ENCODE results near the gene HOXA4.

Gene HOXA4

DNA sequence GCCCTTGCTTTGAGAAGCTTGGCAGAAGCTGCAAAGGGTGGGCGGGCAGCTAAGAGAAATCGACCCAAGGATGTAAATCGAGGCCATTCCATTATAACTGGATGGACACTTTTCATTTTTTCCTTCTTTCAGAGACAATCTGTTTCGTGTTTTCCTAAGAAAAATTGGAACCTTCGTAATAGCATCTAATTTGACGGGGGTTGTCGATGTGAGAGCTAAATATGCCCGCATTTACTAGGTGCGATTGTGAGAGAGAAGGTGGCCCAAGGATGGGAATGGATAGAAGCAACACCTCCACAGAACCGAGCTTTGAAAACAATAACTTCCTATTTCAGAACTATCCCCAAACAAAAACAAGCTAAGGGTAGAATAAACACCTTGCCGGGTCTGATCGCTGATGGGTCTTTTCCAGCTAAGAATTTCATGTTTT lies 848 bp upstream of the HOXA4 start:
- no peak for DNase-seq

DNA sequence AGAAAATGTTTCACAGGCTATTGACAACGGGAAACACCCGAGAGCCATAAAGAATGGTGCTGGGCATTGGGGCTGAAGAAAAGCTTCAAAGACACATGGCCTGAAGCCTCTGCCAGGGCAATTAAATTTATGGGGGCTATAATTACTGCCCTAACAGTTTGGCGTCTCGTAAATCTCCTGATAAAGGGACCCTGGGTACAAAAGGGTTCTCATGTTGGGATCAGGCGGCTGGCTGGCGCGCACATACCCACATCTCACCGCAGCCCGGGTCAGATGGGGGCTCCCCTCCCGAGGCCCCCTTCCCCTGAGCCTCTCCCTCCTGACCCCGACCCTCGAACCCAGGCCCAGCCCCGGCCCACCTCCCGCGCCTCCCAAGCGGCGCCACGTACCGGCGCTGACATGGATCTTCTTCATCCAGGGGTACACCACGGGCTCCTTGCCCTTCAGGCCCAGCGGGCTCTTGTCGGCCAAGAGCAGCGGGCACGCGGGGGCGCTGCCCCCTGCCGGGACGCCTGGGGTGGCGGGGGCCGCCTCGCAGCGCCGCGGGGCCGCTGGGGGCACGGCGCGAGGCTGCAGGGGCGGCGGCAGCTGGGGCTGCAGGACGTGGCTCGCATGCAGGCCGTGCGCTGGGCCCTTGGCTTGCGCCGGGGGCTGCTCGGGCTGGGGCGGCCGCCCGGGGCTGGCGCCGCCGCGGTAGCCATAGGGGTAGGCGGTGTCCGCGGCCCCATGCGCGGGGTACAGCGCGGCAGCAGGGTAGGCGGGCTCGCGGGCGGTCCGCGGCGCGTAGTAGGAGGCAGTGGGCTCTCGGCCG lies 623 bp downstream of the HOXA4 start:
- DNase-seq: no peak

DNA sequence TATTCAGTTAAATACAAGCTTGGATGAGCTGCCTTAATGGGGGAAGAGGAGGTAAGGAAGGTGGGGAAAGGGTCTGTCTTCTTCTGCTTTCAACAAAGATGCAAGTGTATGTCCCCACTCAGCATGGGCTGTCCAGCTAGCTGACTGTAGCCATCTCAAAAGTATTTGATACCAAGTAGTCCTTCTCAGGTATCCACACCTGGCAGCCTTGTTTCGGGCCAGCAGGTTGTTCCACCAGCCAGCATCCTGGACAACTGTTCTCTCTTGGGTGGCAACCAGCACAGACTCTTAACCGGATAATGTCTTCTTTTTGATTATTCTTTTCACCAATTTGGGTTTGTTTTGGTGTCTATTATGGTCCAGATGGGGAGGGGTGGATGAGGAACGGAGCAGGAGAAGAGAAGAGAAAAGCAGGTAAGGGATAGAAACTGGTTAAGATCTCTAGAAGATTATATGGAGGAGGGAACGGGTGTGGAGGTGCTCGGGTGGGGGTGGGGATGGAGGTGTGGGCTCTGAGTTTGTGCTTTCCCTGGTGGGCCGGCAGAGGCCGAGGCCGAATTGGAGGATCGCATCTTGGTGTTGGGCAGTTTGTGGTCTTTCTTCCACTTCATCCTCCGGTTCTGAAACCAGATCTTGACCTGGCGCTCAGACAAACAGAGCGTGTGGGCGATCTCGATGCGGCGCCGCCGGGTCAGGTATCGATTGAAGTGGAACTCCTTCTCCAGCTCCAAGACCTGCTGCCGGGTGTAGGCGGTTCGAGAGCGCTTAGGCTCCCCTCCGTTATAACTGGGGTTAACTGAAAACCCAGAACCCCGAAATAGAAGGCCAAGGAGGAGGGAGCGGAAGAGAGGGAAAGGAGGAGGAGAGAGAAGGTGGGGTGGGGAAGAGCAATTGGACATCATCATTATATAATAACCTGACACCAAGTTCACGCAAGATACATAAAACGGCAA lies 1.5 kb downstream of the HOXA4 start:
- DNase-seq: no peak

DNA sequence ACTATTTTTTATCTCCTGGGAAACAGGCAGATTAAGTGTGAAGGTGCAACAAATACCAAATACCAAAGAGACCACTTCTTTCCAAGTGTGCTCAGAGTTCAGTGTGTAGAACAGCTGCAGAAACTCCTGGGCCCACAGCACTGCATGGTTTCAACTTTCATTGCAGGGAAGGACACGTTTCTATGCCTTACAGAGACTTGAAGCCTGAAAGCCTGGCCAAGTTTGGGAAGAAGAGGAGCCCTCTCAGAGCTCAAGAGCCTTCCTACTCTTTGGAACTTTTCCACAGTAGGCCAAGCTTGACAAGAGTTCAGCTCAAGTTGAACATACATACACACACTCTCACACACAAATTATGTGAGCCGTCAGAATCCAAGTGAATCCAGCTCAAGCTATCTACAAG lies 2.5 kb downstream of the HOXA4 start:
- DNase-seq: no peak

DNA sequence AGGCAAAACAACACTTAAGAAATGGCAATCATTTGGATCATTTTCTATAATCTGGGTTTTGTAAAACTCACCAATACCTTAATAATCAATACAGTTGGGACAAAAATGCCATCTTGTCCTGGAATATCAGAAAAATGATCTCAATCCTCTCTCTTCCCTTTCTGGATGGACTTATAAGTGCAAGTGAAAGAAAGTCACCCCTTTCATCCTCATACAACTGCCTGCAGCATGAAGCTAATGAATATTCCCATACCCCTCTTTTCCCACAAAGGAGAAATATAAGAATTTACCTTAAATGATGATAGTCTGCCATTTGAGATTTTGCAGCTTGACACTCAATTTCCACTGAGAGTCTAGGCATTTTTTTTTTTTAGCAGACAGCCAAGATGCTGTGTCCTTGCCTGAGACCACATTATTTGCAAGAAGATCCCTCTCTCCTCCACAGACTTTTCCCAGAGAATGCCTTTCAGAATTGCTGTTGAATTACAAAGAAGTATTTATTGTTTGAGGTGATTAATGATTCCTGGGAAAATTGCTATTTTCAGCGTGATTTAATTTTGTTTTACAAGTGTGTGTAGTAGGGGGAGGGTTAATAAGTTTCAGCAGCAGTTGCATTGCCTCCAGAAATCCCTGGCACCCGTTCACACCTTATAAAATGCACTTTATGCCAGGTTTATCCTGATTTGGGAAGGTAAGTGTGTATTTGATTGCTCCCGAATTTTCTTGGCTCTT lies 3.8 kb downstream of the HOXA4 start:
- DNase-seq: no peak

DNA sequence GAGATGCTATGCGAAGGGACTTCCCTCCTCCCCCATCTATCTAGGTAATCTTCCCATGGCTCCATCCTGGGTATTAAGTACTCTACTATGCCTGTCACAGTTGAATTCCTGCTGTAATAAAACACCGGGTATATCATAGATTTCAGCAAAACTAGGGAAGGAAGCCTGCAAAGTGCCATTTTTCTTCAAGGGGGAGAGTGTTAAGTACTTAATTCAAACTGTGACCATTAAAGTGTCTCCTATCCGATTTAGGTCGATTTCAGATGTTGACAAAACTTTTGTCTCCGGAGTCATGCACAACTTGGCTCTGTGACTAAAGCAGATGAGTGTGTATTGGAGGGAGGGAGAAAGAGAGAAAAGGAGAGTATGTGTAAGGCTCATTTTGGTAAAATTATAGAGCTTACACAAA lies 4.6 kb downstream of the HOXA4 start:
- no peak for DNase-seq

DNA sequence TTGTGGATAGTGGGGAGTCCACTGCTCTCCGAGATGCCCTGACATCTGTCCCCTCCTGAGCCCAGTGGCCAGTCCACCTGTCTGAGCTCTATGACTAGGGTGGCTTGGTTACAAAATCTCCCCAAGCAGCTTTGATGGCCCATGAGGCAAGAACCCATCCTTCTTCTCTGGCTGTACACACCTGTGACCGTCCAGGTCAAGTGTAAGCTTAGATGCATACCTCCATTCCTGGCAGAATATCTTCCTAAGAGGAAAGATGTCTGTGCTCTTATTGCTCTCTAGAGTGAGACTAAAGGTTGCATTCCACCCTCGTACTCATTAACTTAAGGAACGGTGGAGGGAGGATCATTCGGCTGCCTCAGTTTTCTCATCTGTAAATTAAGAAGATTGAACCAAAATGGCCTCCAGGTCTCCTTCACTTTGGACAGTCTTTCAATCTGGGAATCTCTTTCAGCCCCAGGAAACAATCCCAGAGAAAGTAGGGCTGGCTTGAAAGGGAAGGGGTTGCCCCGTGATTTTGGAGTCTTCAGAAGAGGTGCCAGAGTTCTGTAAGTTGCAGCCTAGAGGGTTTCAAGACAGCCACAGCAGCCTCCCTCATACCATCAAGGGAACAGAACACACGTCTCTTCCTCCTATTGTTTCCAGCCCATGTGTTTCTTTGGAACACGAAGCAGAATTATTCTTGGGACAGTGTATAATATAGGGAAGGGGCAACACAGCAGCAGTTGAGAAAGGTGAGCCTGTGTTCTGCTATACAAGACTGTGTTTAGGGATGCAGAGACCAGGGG lies 5.5 kb downstream of the HOXA4 start:
- DNase-seq: no peak

DNA sequence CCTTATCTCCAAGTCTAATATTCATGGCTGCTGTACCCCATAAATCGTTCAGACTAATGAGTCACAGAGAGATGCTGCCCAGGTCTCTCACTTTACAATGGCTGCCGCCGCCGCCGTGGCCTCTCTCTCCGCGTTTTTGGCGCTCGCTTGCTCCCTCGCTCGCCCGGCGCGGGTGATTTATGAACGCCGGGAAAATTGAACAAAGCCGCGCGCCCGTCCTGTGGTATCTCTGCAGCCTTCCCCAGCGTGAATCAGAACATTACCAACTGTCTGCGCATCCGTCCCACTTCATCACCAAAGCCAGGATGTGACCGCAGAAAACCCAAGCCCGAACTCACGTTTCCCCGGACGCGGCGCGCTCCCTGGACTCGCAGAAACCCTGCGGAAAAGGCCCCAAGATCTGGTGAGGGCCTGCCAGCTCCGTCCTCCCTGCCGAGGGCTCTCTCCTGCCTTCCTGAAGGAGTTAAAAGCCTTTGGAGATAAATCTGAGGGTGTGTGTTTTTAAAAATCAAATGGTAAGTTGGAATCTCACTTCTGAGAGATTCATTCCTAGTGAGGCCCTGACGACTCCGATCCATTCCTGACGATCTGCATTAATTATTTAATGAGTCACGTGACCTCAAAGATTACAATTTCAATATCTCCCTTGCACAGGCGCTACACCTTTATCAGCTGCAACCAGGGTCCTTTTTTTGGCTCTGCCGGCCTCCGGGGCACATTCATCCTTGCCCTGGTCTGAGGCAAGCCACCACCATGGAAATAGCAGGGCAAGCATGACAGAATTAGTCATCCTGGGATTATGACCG lies 6.3 kb downstream of the HOXA4 start:
- no peak for DNase-seq

DNA sequence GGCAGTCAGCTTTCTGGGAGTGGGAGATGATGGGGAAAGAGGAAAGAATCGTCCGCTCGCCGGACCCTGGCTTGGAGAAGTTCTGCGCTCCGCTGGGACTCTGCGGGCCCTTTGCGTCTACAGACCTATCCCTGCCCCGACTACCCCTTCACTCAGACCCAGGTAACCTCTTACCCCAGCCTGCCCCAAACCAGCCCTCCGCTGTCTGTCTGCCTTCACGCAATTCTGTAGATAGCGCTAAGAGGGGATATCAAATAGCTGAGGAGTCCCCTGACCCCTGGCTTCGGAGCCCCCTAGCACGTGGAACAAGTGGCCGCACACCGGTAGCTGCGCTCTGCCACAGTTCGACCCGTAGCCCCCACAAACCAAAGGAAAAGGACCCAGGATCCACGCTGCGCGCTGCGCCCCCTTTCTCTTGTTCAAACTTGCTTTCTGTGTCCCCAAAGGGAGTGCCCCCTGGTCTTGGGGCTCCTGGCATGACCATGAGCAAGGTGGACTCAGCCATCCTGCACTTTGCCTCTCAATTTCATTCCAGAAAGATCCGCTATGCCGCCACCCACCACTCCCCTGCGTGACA lies 7.0 kb downstream of the HOXA4 start:
- DNase-seq: no peak

DNA sequence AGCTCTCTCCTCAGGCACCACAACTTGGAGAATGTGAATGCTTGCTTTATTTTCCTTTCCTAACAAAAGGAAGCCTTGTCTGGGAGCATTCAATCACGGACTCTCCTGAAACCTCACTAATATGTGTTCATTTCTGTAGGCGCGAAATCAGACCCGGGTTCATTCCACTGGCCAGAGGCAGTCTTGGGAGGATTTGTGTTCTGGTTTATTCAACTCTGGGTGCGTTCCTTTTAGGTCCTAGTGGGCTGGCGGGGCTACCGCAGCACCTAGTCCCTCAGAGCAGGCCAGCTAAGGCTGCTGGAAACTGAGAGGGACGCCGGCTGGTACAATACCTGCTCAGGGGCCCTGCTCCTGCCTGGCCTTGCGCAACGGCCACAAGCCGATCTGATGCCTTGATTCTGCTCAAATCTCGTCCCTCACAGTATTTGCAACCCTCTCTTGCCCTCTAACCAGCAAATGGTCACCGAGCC lies 7.5 kb downstream of the HOXA4 start:
- no peak for DNase-seq

DNA sequence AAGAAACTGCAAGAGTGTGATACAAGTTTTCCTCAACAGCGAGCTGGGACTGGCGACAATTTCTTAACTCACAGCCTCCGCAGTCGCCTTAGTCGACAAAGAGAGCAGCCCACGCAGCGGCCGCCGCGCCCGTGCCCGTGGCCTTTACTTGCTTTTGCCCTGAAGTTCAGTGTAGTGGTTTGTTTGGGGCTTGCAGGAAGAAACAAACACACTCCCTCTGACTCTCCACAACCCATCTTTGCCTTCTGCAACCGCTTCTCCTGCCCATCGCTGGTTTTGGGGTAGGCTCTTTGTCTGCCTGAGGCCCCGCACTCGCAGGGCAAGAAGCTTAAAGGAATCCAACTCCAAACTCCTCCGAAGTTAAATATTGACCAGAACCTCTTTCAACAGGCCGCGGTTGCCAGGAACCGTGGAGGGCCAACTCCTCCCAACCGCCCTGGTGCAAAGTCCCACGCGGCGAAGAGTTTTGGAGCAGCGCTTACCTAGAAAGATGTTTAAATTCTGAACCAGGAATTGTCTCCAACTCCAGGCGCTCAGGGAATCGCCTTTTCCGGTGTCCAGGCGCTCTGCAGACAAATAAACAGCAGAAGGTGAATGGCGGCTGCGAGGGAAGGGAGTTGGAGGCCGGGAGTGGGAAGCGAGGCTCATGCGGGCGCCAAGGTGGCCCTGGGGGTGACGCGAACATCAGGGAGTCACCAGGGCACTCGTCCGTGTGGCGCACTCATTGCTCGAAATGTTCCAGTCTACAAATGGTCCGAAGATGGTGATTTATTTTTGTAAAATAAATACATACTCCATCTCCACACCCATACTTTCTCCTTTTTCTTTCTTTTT lies 8.3 kb downstream of the HOXA4 start:
- no peak for DNase-seq

DNA sequence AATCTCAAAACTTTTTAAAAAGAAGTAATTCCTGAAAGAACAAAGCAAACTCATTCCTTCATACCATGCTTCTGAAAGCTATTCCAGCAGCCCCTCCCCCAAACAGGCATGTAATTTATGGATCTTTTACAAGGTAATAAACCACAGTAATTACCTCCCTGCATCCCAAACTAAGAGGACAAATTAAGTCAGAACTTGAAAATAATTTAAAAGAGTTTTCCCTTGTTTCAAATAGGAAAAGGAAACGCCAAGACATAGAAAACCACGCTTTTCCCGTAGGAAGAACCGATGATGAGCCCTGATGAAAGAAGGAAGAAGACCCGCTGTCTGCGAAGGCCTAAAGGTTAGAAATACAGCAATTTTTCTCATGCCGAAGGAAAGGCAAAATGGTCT lies 8.9 kb downstream of the HOXA4 start:
- DNase-seq: no peak

DNA sequence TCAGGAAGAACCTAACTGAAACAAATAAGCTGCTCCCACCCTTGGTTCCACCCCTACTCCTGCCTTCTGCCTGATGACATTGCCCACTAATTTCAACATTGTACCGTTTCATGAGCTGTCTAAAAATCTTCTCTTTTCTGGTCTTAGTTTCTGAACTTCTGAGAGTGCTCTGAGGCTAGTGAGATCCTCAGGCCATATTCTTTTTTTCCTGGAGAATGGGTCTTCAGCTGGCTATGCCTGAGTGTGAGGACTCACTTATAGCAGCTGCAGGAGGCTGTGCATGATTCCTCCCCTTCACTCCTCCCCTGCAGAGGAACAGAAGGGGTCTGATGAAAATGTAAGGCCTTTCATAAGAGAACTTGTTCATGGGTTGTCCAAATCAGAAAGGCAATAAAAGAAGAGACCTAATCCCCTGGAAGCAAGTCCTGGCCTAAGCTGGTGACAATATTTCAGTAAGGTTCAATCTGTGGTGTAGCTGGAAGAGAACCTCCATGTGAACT lies 11.1 kb downstream of the HOXA4 start:
- no peak for DNase-seq

DNA sequence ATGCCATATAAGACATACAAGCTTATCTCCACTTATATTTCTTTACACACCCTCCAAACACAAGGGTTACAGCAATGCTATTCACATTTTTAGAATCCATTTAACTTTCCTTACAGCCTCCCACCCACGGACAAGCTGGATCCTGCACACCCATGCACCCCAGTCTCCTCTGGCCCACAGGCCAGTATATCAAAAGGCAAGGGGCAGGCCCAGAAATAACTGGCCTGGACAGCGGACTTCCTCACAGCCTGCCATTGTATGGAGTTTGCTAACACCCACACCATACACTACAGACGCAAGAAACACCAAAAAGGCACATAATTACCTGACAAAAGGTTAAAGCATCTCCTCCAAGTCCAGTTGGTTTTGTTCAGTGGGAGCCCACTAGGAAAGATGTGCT lies 12.0 kb downstream of the HOXA4 start:
- DNase-seq: no peak

DNA sequence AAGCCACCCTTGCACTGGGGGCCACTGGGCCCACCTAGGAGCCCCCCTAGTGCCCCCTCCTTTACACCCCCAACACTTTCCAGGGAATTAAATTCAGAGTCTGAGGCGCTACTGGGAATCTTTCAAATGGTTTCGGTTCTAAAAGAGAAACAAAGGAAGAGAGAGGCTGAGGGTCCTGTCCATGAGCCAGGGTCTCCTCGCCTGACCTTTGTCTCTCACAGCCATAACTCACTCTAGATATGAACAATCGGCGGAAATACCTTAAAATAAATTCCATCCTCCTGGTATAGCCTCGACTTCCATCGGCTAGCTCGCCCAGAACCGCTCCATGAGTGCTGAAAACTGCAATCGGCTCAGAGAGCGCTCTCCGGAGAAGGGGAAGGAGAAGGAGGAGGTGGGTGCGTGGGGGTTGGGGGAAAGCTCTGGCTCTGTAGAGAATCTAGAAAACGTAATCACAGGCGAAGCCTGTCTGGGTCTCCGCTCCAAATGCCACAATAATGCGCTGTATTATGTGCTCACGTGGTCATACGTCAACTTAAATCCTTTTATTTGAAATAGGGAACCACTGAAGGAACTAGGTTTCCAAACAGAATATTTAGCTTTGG lies 12.6 kb downstream of the HOXA4 start:
- no peak for DNase-seq

DNA sequence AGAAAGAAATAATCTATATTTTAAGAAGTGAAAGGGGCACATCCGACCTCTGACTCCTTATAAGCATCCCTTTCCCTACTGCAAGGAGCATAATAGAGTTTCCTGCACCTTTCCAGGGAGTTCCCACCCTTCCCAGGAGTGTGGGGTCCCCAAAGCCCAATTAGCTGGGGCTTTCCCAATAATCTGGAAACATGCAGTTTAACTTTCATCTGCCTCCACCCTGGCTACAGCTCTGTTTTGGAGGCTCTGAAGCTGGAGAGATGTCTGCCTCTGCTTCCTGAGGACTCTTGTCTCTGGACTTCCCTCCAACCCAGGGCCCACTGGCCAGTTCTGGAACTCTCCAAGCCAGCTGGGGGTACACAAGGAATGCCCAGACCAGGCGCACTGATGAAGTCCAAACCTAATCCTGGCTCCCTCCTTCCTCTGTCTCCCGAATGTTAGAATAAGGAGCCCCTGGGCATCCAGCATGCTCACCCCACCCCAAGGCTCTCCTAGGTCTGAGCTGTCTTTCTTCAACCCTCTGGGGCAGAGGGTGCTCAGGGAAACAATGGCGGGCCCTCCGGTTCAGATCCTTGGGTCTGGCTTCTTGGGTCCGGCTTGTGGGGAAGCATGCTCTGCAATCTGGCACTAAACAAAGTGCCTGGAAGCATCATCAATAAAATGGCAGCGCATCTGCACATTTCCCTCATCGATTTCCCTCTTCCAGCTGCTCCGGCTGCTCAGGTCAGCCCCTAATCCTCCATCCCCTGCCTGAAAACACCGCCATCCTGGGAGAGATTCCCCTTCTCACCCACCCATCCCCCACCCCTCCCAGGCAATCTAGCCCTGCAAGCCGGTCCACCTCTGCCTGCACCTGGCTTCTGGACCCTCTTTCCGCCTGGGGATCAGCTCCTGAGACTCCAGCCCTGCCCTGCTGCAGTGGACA lies 13.3 kb downstream of the HOXA4 start:
- no peak for DNase-seq

DNA sequence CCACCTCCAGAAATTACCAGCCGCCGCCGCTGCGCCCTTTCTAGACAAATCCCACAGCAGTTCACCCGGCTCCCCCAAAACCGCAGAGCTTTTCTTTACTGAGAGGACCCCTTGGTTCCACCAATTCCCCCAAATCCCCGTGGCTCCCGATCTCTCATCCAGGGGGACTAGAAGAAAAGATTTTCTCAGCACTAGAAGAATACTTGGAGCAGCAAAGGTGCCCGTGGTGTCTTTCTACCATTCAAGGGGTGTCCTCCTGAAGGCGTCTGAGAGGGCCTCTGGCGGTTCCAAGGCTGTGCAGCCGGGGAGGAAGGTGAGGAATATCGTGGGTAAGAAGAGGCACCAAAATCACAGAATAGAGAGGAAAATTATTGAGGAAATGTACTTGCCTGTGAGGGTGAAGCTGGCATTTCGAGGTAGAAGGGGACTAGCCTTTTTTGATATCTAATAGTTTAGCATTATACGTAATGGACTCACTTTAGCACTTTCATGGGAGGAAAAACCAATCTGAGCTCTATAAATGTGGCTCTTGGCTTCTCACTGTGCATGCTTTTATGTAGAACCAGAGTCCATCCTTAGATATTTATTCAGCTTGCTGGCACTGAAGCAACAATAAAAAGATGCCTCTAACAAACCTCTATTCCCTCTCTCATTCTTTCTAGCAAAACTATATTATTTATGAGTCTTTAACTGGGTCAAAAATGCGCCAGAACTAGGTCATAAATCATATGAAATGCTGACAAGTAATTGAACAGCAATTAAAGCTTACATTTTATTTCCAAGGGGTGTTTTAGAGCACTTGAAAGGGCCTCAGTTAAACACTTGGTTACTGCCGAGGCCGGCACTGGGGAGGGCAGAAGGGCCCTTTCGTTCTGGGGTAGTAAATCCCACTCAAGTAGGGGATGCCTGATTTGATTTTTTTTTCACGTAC lies 14.3 kb downstream of the HOXA4 start:
- no peak for DNase-seq

All from SHP77 treated with DMSO at 0.1 percent for 48 hours (cell line).